GM12878 (cell line): ENCODE data around the gene OPRM1. TPM values are rescaled to one million over a fixed set of nuclear protein-coding genes. Genes with fewer than 3 reads are reported as not detected.

ENCODE experiments used
- ATAC-seq: fragments of 200-7000 bp; cut with Tn5 transposase; 3 replicates; pipeline ENCODE4 v1.9.1; 2020; ENCODE audit warnings: mild to moderate bottlenecking, moderate library complexity
- BruUV-seq: library from RNA; stranded (reverse); fragments of 400-500 nt; replicated peaks from 2 replicates; lab custom pipeline; 2021; lab: Mats Ljungman, UMichigan
- CTCF ChIA-PET: fragments of 300-600 bp; sonication (Branson Sonifier 250); formaldehyde crosslinking; extraction: SDS; loops from one replicate; lab custom pipeline; 2021; ENCODE audit warnings: inconsistent platforms; lab: Yijun Ruan, JAX
- POLR2A ChIA-PET: fragments of 350-600 bp; formaldehyde crosslinking; extraction: SDS; loops from one replicate; lab custom pipeline; 2021; ENCODE audit warnings: inconsistent platforms; lab: Charles Lee
- RAD21 ChIA-PET: fragments of 300-600 bp; sonication (Branson Sonifier 250); formaldehyde crosslinking; loops from one replicate; lab custom pipeline; 2023; ENCODE audit warnings: antibody characterized with exemption; ENCODE audit not compliant: unreplicated experiment; lab: Charles Lee
- SMC1A ChIA-PET: fragments of 300-600 bp; sonication (Branson Sonifier 250); formaldehyde crosslinking; loops from one replicate; lab custom pipeline; 2023; ENCODE audit not compliant: unreplicated experiment, uncharacterized antibody; lab: Charles Lee
- DNase-seq: peaks from one replicate; pipeline ENCODE4 v3.0.0-alpha.2; 2011; ENCODE audit warnings: low read depth, low spot score
- FAIRE-seq: peaks from 3 replicates; lab custom pipeline; 2011; peaks lifted over from hg19 to GRCh38; lab: Jason Lieb, UNC
- H2AFZ ChIP-seq: 2 replicates; pipeline ENCODE4 v1.6.0; 2011; ENCODE audit warnings: low read depth, low read length, control low read depth; ENCODE audit not compliant: control insufficient read depth
- H3K27ac ChIP-seq: 2 replicates; pipeline ENCODE4 v1.5.1; 2011; ENCODE audit warnings: control low read depth; ENCODE audit not compliant: control insufficient read depth, insufficient read depth
- H3K27me3 ChIP-seq, 2 experiments: replicated peaks in 1 of 2; 2 replicates each; pipeline versions ENCODE4 v1.6.0 to v1.6.1; 2011; ENCODE audit warnings: low read length in 1 of 2; ENCODE audit not compliant: control insufficient read depth in 2 of 2, insufficient read depth in 2 of 2
- H3K36me3 ChIP-seq, 2 experiments: 2 replicates each; pipeline ENCODE4 v1.5.1; 2011; ENCODE audit warnings: low read length in 1 of 2; ENCODE audit not compliant: control insufficient read depth in 2 of 2, insufficient read depth in 2 of 2
- H3K4me1 ChIP-seq: 2 replicates; pipeline ENCODE4 v1.6.1; 2011; ENCODE audit warnings: mild to moderate bottlenecking, low read length, moderate library complexity, mixed read lengths; ENCODE audit not compliant: control insufficient read depth, insufficient read depth
- H3K4me2 ChIP-seq: 2 replicates; pipeline ENCODE4 v1.6.0; 2011; ENCODE audit warnings: control low read depth; ENCODE audit not compliant: control insufficient read depth, insufficient read depth
- H3K4me3 ChIP-seq: fragments of 200-600 bp; sonication (generic); 2 replicates; pipeline ENCODE4 v1.5.1; 2016
- H3K79me2 ChIP-seq: 2 replicates; pipeline ENCODE4 v1.6.0; 2011; ENCODE audit warnings: low read length; ENCODE audit not compliant: control insufficient read depth, insufficient read depth
- H3K9ac ChIP-seq: 2 replicates; pipeline ENCODE4 v1.8.0; 2011; ENCODE audit warnings: low read length, control low read depth, mixed read lengths; ENCODE audit not compliant: control insufficient read depth, insufficient read depth
- H3K9me3 ChIP-seq: replicated peaks from 3 replicates; pipeline ENCODE4 v1.5.1; 2011; ENCODE audit warnings: mild to moderate bottlenecking, low read length; ENCODE audit not compliant: control insufficient read depth, insufficient read depth
- H4K20me1 ChIP-seq: 2 replicates; pipeline ENCODE4 v1.6.0; 2011; ENCODE audit not compliant: control insufficient read depth, insufficient read depth
- CBX5 ChIP-seq: sonication (generic); IDR thresholded peaks from 2 replicates; pipeline ENCODE4 v1.6.1; 2016; ENCODE audit warnings: low read depth, moderate library complexity, mild to moderate bottlenecking, inconsistent platforms
- CHD4 ChIP-seq: fragments of 200-600 bp; sonication (generic); IDR thresholded peaks from 2 replicates; pipeline ENCODE4 v1.6.1; 2016; ENCODE audit warnings: mild to moderate bottlenecking
- HDAC6 ChIP-seq: fragments of 200-600 bp; sonication (generic); IDR thresholded peaks from one replicate; pipeline ENCODE4 v1.8.0; 2017; ENCODE audit warnings: antibody characterized with exemption; ENCODE audit not compliant: unreplicated experiment
- HDGF ChIP-seq: fragments of 450-650 bp; IDR thresholded peaks from 2 replicates; pipeline ENCODE4 v1.6.1; 2016; ENCODE audit warnings: antibody characterized with exemption
- IKZF1 ChIP-seq: fragments of 450-650 bp; conservative IDR thresholded peaks from 2 replicates; pipeline ENCODE4 v1.6.1; 2017; ENCODE audit warnings: antibody characterized with exemption, mild to moderate bottlenecking
- IKZF2 ChIP-seq, 2 experiments: fragments of 450-650 bp; IDR thresholded peaks; 2 replicates each; pipeline ENCODE4 v1.6.1; 2017; ENCODE audit warnings: mild to moderate bottlenecking in 2 of 2, moderate library complexity in 2 of 2
- KAT2A ChIP-seq: conservative IDR thresholded peaks from 2 replicates; pipeline ENCODE4 v1.6.1; 2011; ENCODE audit warnings: low read depth, low read length; ENCODE audit not compliant: control insufficient read depth
- MYC ChIP-seq: IDR thresholded peaks from 2 replicates; pipeline ENCODE4 v1.6.1; 2011; ENCODE audit warnings: mild to moderate bottlenecking, low read length, moderate library complexity, inconsistent platforms; ENCODE audit not compliant: insufficient read depth, insufficient replicate concordance, insufficient read length, severe bottlenecking
- NR2C1 ChIP-seq: fragments of 450-650 bp; IDR thresholded peaks from 2 replicates; pipeline ENCODE4 v1.6.1; 2017; ENCODE audit warnings: antibody characterized with exemption, mild to moderate bottlenecking, moderate library complexity
- POLR2AphosphoS5 ChIP-seq: IDR thresholded peaks from 2 replicates; pipeline ENCODE4 v1.6.1; 2011; ENCODE audit warnings: mild to moderate bottlenecking, low read length, inconsistent platforms
- POU2F2 ChIP-seq: IDR thresholded peaks from 3 replicates; pipeline ENCODE4 v1.6.1; 2011; ENCODE audit warnings: low read depth, mild to moderate bottlenecking, low read length, borderline replicate concordance
- RAD21 ChIP-seq: IDR thresholded peaks from 2 replicates; pipeline ENCODE4 v1.6.1; 2011; ENCODE audit warnings: mild to moderate bottlenecking, low read depth, low read length, moderate library complexity; ENCODE audit not compliant: insufficient read depth
- SREBF1 ChIP-seq: IDR thresholded peaks from 2 replicates; pipeline ENCODE4 v1.6.1; 2012; ENCODE audit warnings: mild to moderate bottlenecking, low read length
- ZNF207 ChIP-seq: fragments of 450-650 bp; IDR thresholded peaks from 2 replicates; pipeline ENCODE4 v1.6.1; 2014; ENCODE audit warnings: antibody characterized with exemption, mild to moderate bottlenecking, borderline replicate concordance
- WGBS: methylation state at CpG from one replicate; pipeline ENCODE4 v1.1.6; 2016; ENCODE audit warnings: low lambda C conversion rate; ENCODE audit not compliant: insufficient replicate concordance, insufficient coverage; ENCODE audit errors: missing lambda C conversion rate; 5-methylcytosine and 5-hydroxymethylcytosine counted together
- in situ Hi-C: fragments of 300-500 bp; cut with MboI; formaldehyde crosslinking; loops from 9 replicates; pipeline ENCODE4 v1.14.3; 2018; ENCODE audit warnings: mixed read lengths
- intact Hi-C: fragments of 100-400 bp; cut with micrococcal nuclease; formaldehyde crosslinking; loops from one replicate; pipeline ENCODE4 v1.14.2; 2022; ENCODE audit not compliant: unreplicated experiment
- polyA plus RNA-seq, 11 experiments: library from polyadenylated mRNA; depleted of rRNA in 4 of 11; unstranded in 6 of 11; stranded (reverse) in 5 of 11; fragments of >200 nt; fragmentation: Nextera tagmentation in 4 of 11; fragmentation: Illumina TruSeq in 1 of 11; extraction: Ambion mirVana in 4 of 11; extraction: Trizol in 1 of 11; gene quantifications; 1 replicate in 1 of 11; 2 replicates in 10 of 11; pipeline versions ENCODE4 v1.2.1 to v1.2.3, GENCODE V29; 2011 to 2016; ENCODE audit warnings: inconsistent platforms in 2 of 11, missing spikeins in 2 of 11, low read depth in 1 of 11
- total RNA-seq, 4 experiments: library from RNA; depleted of rRNA in 3 of 4; stranded (reverse); fragments of >200 nt in 3 of 4; fragmentation: Illumina TruSeq in 1 of 4; extraction: Trizol in 1 of 4; gene quantifications; 2 replicates each; pipeline versions ENCODE4 v1.2.1 to v1.2.3, GENCODE V29; 2013 to 2021
- TF ChIP-seq, protein P1 (sequence below): fragments of 450-650 bp; IDR thresholded peaks from 2 replicates; pipeline ENCODE4 v1.6.1; 2017; ENCODE audit warnings: mild to moderate bottlenecking
- TF ChIP-seq, protein P2 (sequence below): IDR thresholded peaks from 2 replicates; pipeline ENCODE4 v1.6.1; 2012; ENCODE audit warnings: low read length, inconsistent platforms
- TF ChIP-seq, protein P3 (sequence below): IDR thresholded peaks from 2 replicates; pipeline ENCODE4 v1.6.1; 2012; ENCODE audit warnings: improper control_type of control experiment, low read depth, low read length; ENCODE audit not compliant: insufficient replicate concordance

OPRM1 gene
- total and polyA plus RNA-seq, 10 of the 15 experiments (the other 5 are each of a cell fraction or from before 2014, with no cell fraction given), result not detected

DNA sequence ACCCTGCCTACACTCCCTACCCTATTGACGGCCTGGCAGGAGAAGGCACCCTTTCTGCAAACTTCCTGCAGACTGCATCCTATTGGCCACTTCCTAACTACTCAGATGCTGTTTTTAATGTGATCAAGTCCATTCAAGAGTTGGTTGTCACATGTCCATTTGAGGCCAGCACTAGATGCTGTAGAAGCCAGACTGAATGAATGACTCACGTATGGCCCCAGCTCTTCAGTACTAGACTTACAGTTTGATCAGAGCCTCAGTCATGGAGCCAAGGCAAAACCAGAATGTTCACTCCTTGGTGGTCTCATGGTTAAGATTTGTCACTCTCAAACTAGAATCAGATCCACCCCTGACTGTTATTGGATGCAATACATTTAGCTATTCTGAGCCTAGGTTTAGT lies 101.7 kb downstream of the OPRM1 start (continued):
- TF ChIP-seq, protein P1, sequence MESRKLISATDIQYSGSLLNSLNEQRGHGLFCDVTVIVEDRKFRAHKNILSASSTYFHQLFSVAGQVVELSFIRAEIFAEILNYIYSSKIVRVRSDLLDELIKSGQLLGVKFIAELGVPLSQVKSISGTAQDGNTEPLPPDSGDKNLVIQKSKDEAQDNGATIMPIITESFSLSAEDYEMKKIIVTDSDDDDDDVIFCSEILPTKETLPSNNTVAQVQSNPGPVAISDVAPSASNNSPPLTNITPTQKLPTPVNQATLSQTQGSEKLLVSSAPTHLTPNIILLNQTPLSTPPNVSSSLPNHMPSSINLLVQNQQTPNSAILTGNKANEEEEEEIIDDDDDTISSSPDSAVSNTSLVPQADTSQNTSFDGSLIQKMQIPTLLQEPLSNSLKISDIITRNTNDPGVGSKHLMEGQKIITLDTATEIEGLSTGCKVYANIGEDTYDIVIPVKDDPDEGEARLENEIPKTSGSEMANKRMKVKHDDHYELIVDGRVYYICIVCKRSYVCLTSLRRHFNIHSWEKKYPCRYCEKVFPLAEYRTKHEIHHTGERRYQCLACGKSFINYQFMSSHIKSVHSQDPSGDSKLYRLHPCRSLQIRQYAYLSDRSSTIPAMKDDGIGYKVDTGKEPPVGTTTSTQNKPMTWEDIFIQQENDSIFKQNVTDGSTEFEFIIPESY, result no peak
- TF ChIP-seq MYC (no peak), NR2C1 (no peak), RAD21 (no peak), POLR2AphosphoS5 (no peak), CBX5 (no peak), ZNF207 (no peak)

DNA sequence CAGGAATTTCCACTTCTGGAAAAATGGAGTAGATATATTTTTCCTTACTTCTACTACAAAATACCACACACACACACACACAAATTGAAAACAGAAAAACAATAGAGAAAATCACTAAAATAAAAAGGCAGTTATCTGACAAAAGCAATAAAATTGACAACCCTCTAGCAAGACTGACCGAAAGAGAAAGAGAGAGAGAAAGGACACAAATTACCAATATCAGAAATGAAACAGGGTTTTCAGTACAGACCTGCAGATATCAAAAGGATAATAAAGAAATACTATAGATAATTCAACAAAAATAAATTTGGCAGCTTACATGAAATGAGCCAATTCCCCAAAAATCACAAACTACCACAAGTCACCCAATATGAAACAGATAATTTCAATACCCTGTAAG lies 104.7 kb downstream of the OPRM1 start:
- SMC1A ChIA-PET, result no interaction called here
- 0% methylated on average over 1 of the region's 1 CpG for WGBS
- Histone ChIP-seq H3K4me3 (no peak overlapping the region), H3K27ac (no peak overlapping the region), H3K79me2 (no peaks in the 10 kb centered on the region), H3K9me3 (no peaks in the 10 kb centered on the region; the same call in 2 of the 3 replicates), H4K20me1 (no peaks in the 10 kb centered on the region), H2AFZ (no peak overlapping the region), H3K36me3 (no peaks in the 10 kb centered on the region), H3K27me3 (peaks cover 0 to 3% of the 10 kb centered on the region in 2 experiments; a peak in 1 of 4 replicates), H3K4me2 (no peak overlapping the region), H3K4me1 (no peaks in the 10 kb centered on the region), H3K9ac (no peak overlapping the region)
- BruUV-seq, result no TSS peak
- FAIRE-seq (no peak), ATAC-seq (0 out of 3 replicates have a peak, but pooled peaks have one; percentile 33), DNase-seq (no peak)
- in situ Hi-C loops, result no loop called here
- POLR2A ChIA-PET, result no interaction called here
- RAD21 ChIA-PET, result no interaction called here
- CTCF ChIA-PET, result interaction anchor here (0.8 to 1.0 kb wide), 2 partner anchors 134 to 137 kb away, joined by 3 read pairs; no protein-coding TSS in a partner anchor
- intact Hi-C loops, result no loop called here
- no peak for TF ChIP-seq POU2F2
- TF ChIP-seq SREBF1, result no peak
- no peak for TF ChIP-seq HDAC6
- TF ChIP-seq KAT2A, result no peak
- TF ChIP-seq IKZF1, result no peak
- TF ChIP-seq HDGF, result no peak
- TF ChIP-seq, protein P2, sequence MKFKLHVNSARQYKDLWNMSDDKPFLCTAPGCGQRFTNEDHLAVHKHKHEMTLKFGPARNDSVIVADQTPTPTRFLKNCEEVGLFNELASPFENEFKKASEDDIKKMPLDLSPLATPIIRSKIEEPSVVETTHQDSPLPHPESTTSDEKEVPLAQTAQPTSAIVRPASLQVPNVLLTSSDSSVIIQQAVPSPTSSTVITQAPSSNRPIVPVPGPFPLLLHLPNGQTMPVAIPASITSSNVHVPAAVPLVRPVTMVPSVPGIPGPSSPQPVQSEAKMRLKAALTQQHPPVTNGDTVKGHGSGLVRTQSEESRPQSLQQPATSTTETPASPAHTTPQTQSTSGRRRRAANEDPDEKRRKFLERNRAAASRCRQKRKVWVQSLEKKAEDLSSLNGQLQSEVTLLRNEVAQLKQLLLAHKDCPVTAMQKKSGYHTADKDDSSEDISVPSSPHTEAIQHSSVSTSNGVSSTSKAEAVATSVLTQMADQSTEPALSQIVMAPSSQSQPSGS, result no peak
- TF ChIP-seq CHD4, result no peak
- TF ChIP-seq IKZF2 (IDR thresholded peaks at IDR 0.05), result no peak
- TF ChIP-seq, protein P3, sequence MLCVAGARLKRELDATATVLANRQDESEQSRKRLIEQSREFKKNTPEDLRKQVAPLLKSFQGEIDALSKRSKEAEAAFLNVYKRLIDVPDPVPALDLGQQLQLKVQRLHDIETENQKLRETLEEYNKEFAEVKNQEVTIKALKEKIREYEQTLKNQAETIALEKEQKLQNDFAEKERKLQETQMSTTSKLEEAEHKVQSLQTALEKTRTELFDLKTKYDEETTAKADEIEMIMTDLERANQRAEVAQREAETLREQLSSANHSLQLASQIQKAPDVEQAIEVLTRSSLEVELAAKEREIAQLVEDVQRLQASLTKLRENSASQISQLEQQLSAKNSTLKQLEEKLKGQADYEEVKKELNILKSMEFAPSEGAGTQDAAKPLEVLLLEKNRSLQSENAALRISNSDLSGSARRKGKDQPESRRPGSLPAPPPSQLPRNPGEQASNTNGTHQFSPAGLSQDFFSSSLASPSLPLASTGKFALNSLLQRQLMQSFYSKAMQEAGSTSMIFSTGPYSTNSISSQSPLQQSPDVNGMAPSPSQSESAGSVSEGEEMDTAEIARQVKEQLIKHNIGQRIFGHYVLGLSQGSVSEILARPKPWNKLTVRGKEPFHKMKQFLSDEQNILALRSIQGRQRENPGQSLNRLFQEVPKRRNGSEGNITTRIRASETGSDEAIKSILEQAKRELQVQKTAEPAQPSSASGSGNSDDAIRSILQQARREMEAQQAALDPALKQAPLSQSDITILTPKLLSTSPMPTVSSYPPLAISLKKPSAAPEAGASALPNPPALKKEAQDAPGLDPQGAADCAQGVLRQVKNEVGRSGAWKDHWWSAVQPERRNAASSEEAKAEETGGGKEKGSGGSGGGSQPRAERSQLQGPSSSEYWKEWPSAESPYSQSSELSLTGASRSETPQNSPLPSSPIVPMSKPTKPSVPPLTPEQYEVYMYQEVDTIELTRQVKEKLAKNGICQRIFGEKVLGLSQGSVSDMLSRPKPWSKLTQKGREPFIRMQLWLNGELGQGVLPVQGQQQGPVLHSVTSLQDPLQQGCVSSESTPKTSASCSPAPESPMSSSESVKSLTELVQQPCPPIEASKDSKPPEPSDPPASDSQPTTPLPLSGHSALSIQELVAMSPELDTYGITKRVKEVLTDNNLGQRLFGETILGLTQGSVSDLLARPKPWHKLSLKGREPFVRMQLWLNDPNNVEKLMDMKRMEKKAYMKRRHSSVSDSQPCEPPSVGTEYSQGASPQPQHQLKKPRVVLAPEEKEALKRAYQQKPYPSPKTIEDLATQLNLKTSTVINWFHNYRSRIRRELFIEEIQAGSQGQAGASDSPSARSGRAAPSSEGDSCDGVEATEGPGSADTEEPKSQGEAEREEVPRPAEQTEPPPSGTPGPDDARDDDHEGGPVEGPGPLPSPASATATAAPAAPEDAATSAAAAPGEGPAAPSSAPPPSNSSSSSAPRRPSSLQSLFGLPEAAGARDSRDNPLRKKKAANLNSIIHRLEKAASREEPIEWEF, result no peak
